ENCODE measurements around the gene CSF1.

The CSF1 gene

GRCh38 chr1:109892561-109893368 lies 17.9 kb upstream of the CSF1 start:
- H3K27ac Mint-ChIP-seq: no peak overlapping the region
- ATAC-seq: no peak
- no peak overlapping the region for H3K4me3 Mint-ChIP-seq
- H3K4me1 Mint-ChIP-seq: peaks cover 27% of the 10 kb centered on the region
- DNase-seq: no peak
- H3K9me3 Mint-ChIP-seq: no peaks in the 10 kb centered on the region
- H3K27me3 Mint-ChIP-seq: no peaks in the 10 kb centered on the region

DNA sequence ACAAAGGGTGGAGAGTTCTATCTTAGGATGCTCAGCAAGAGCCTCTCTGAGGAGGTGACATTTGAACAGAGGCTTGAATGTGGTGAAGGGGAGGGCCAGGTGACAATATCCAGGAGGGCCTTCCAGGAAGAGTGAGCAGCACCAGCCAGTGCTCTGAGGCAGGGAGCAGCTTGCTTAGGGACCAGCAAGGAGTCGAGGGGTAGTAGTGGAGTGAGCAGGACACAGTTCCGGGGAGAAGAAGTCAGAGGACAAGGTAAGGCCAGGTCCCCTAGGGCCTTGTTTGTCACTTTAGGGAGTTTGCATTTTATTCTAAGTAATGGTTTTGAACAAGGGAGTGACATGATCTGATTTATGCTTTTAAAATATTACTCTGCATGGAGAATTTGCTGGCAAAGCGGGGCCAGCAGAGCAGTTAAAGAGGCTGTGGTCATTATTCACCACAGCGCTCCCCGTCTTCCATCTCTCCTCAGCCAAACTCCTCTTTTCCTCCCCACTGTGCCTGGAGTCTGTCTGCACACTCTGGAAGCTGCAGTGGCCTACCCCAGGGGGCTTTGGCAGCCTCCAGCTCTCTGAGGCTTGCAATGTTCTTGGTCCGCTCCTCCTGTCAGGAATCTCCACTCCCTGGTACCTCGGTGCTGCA lies 17.0 kb upstream of the CSF1 start:
- Mint-ChIP-seq H3K4me3 (no peak overlapping the region), H3K27ac (no peak overlapping the region), H3K4me1 (peaks cover 27% of the 10 kb centered on the region), H3K27me3 (no peaks in the 10 kb centered on the region), H3K9me3 (no peaks in the 10 kb centered on the region)
- DNase-seq (no peak), ATAC-seq (no peak)

- ATAC-seq (peak; percentile 39), DNase-seq (no peak)
- no peak overlapping the region for H3K4me3 Mint-ChIP-seq
- H3K4me1 Mint-ChIP-seq: peaks cover 21% of the 10 kb centered on the region
- H3K27ac Mint-ChIP-seq: no peak overlapping the region
- no peaks in the 10 kb centered on the region for H3K27me3 Mint-ChIP-seq
- H3K9me3 Mint-ChIP-seq: no peaks in the 10 kb centered on the region
Measured at GRCh38 chr1:109894823-109895719, 15.6 kb upstream of the CSF1 start.

DNA sequence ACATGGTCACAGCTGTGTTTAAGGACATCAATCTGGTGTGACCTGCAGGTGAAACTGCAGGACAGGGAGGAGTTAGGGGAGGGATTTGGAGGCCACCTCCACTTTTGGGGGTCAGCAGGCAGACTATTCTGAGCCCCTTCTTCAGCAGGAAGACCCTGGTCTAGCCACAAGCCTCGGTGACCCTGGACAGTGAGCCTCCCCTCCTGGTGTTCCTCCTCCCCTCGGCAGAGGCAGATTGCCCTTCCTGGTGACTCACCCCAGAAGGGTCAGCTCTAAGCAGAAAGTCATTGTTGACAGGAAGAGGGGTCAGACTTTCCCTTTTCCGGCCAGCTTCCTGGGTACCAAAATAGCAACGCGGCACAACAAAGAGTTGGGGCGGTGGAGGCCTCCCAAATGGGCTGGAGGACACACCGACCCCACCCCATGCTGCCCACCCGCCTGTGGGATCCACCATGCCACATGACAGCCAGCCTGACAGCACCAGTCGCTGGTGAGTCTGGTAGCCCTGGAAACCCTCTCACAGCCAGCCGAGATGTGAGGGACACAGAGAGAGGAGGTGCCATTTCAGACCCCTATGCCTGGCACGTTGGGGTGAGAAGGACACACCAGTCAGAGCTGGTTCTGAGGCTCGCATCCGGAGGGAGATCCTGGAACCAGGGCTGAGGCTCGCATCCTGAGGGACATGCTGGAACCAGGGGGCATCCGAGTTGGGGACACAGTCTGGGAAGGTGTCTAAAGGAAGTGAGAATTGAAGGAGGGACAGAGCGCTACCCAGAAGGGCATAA lies 14.7 kb upstream of the CSF1 start:
- peak overlapping the region in 1 of 2 donors; percentile 14 for H3K4me3 Mint-ChIP-seq
- peaks cover 13% of the 10 kb centered on the region for H3K4me1 Mint-ChIP-seq
- ATAC-seq (peak; percentile 58), DNase-seq (peak in 1 of 2 donors; percentile 32)
- H3K27ac Mint-ChIP-seq: no peak overlapping the region
- H3K27me3 Mint-ChIP-seq: no peaks in the 10 kb centered on the region
- no peaks in the 10 kb centered on the region for H3K9me3 Mint-ChIP-seq

DNA sequence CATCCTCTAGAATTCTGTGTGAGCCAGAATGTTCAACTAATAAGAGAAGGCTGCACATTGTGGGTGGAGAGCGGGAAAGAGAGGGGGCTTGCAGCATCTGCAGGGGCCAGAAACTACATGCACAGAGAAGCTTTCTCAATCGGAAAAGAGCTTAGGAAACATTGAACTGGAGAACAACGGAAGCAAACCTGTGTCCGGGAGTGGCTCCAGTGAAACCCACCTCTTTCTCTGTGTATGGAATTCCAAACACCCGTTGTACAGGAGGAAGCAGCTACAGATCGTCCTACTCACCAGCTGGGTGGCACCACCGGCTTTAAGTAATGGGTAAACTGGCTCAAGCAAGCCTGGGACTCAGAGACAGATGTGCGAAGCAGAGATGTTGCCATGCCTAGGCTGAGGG lies 14.0 kb upstream of the CSF1 start:
- peaks cover 14% of the 10 kb centered on the region for H3K4me1 Mint-ChIP-seq
- no peak for DNase-seq
- H3K4me3 Mint-ChIP-seq: no peak overlapping the region
- no peak overlapping the region for H3K27ac Mint-ChIP-seq
- no peaks in the 10 kb centered on the region for H3K9me3 Mint-ChIP-seq
- no peak for ATAC-seq
- H3K27me3 Mint-ChIP-seq: no peaks in the 10 kb centered on the region

DNA sequence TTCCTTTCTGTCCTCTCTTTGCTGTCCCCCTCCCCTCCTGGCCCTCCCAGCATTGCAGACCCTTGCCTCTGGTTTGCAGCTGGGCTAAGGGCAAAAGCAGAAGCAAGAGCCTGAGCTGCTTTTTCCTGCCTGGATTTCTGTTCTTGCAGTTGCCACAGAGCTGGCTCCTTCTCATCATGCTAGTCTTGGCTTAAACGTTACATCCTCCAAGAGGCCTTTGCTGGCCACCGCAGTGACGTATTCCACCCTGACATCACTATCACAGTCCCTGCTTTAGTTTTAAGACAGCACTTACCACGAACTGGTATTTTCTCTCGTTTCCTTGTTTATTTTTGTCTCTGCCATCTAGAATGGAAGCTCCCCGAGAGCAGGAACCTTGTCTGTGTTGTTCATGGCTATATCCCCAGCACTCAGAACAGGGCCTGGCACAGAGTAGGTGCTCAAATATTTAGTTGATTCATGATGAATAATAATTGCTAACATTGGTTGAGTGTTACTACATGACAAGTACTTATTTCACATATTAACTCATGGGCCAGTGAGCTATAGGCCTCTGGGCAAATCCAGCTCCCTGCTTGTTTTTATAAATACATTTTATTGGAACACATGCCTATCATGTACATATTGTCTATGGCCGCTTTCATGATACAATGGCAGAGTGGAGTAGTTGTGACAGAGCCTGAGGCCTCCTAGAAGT lies 13.2 kb upstream of the CSF1 start:
- DNase-seq: no peak
- H3K4me3 Mint-ChIP-seq: no peak overlapping the region
- no peaks in the 10 kb centered on the region for H3K27me3 Mint-ChIP-seq
- H3K4me1 Mint-ChIP-seq: peaks cover 11% of the 10 kb centered on the region
- no peak overlapping the region for H3K27ac Mint-ChIP-seq
- no peaks in the 10 kb centered on the region for H3K9me3 Mint-ChIP-seq
- no peak for ATAC-seq

DNA sequence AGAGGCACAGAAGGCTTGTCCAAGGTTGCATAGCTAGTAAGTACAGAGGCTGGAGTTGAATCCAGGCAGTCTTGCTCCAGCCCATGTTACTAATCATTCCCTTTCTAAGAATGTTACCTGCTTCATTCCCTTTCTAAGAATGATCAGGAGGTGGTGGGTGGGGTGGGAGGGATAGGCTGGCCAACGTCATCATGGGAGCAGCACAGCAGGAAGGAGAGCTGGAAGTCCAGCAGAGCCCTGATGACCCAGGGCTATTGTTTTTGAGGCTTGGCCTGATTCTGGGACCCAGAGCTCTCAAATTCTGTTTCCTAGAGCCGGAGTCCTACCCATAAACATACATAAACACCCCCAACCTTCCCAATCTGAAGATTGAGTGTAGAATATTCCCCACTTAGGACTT lies 11.8 kb upstream of the CSF1 start:
- no peaks in the 10 kb centered on the region for H3K9me3 Mint-ChIP-seq
- no peak for ATAC-seq
- H3K4me3 Mint-ChIP-seq: no peak overlapping the region
- no peak overlapping the region for H3K27ac Mint-ChIP-seq
- H3K27me3 Mint-ChIP-seq: no peaks in the 10 kb centered on the region
- DNase-seq: no peak
- H3K4me1 Mint-ChIP-seq: peaks cover 11% of the 10 kb centered on the region

DNA sequence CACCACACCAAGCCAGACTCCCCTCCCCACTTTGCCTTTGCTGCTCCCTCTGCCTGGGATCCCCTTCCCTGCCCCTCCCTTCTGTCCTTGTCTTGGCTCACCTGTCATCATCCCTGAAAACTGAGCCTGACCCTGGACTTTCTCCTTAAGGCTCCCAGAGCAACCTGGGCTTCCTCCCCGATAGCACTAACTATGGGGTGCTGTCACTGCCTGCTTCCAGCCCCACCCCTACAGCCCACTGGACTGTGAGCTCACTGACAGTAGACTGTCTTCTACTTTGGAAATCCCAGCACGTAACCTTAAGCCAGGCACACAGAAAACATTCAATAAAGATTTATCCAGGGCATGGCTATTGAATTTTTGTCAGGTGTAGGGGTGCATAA lies 9.5 kb upstream of the CSF1 start:
- DNase-seq (no peak), ATAC-seq (no peak)
- Mint-ChIP-seq H3K27ac (no peak overlapping the region), H3K4me1 (peaks cover 21% of the 10 kb centered on the region), H3K27me3 (no peaks in the 10 kb centered on the region), H3K9me3 (no peaks in the 10 kb centered on the region), H3K4me3 (no peak overlapping the region)

- ATAC-seq (no peak), DNase-seq (no peak)
- Mint-ChIP-seq H3K27ac (no peak overlapping the region), H3K4me3 (no peak overlapping the region), H3K9me3 (no peaks in the 10 kb centered on the region), H3K4me1 (peaks cover 27% of the 10 kb centered on the region), H3K27me3 (no peaks in the 10 kb centered on the region)
Measured at GRCh38 chr1:109901524-109902145, 9.0 kb upstream of the CSF1 start.

DNA sequence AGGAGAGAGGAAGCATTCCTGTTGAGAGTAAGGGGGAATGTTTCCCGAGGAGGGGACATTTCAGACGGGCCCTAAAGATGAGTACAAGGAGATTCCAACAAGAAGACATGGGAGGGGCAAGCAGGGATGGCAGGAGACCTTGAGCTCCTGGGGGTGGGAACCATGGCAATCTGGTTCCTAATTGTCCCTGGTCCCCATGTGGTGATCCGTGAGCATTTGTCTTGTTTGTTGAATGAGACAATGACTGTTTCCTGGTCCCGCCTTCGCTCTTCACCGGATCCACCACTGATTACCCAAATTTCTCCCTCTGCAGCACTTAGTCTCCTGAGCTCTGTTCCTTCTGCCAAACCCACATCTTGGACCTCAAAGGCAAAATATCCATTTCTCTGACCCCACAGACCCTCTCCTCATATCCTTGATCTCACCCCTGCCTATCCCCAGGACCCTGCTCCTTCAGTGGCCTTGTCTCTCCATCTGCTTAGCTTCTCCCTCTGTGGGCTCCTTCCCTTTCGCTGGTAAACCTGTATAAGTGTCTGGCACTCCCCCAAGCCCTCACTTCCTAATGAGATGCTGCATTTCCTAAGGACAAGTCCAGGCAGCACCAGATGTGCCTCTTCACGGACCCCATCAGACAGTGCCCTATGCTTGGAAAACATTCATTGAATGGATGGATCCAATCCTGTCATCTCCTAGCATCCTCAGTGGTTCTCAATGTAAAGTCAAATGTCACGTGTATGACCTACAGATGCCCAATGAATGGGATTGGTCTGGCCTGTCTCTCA lies 8.3 kb upstream of the CSF1 start:
- no peak overlapping the region for H3K4me3 Mint-ChIP-seq
- DNase-seq: no peak
- ATAC-seq: no peak
- no peaks in the 10 kb centered on the region for H3K27me3 Mint-ChIP-seq
- H3K27ac Mint-ChIP-seq: no peak overlapping the region
- H3K9me3 Mint-ChIP-seq: no peaks in the 10 kb centered on the region
- H3K4me1 Mint-ChIP-seq: peaks cover 34% of the 10 kb centered on the region

DNA sequence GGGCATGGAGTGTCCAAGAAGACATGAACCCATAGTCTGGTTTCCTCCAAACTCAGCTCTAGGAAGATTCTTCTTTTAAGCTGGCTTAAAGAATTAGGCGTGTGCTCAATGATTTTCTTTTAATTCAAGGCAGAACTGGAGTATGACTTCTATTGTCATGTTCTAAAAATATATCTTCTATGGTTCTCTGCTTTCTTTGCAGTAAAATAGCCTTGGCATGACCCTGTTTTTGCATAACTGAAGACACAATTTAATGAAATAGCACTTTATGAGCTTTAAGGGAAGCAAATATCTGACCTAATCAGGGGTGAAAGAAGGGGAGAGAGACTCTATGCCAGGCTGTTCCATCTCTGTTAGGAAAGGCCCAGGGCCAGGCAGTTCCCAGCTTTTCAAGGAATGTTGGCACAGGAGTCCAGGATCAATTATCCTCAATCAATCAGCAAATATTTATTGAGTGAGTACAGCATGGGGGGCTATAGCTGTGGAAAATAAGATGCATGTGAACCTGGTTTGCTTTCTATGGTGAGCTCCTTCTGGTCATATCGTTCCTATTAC lies 7.2 kb upstream of the CSF1 start:
- Mint-ChIP-seq H3K4me3 (no peak overlapping the region), H3K4me1 (peaks cover 45% of the 10 kb centered on the region), H3K27ac (no peak overlapping the region), H3K9me3 (no peaks in the 10 kb centered on the region), H3K27me3 (no peaks in the 10 kb centered on the region)
- no peak for ATAC-seq
- DNase-seq: no peak

DNA sequence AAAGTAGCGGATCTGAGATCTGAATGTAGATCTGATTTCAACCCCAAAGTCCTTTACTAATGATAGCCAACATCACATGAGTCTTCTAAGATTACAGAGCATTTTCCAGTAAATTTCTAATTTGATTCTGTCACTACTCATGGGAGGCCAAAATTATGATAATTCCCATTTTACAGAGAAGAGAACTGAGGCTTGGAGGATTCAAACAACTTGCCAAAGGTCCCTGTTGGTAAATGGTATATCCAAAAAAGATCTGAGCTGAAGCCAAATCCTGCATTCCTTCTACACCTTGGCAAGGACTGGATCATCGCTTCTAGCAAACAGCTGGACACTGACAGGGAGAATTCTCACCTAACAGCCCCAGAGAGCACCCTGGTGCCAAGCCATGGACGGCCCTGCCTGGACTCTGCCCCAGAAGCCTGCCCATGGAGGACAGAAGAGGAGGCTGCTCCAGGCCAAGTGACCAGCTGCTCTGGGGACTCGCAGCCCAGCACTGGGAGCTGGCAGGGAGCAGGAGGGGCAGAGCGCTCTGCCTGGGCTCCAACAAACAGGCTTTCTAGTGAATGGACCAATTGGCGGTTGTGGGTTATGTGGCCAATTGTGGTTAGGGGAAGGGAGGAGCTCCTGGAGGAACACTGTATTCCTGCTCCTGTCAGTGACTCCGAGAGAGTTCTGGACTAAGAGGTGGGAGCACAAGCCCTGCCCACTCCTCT lies 6.4 kb upstream of the CSF1 start:
- H3K27ac Mint-ChIP-seq: peak overlapping the region in 1 of 2 donors; percentile 17
- H3K9me3 Mint-ChIP-seq: no peaks in the 10 kb centered on the region
- ATAC-seq (no peak), DNase-seq (no peak)
- no peaks in the 10 kb centered on the region for H3K27me3 Mint-ChIP-seq
- peaks cover 52% of the 10 kb centered on the region for H3K4me1 Mint-ChIP-seq
- H3K4me3 Mint-ChIP-seq: no peak overlapping the region

DNA sequence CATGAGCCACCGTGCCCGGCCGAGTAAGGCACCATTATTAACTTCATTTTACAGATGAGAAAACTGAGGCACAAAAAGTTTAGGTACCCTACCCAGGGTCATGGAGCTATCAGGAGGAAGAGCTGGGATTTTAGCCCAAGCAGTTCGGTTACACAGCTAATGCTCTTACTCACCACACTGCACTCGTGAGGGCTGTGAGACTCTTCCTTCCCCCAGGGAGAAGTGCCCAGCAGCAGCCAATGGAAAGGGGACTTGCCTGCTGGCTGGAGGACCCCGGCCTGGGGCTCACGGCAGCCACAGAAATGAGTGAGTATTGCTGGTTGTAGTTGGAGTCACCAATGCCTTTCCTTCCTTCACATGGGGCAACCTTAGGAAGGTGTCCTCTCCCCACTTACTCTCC lies 5.2 kb upstream of the CSF1 start:
- DNase-seq: no peak
- no peak for ATAC-seq
- Mint-ChIP-seq H3K4me3 (peak overlapping the region; percentile 73 to 75), H3K27ac (peak overlapping the region; percentile 97), H3K27me3 (no peaks in the 10 kb centered on the region), H3K4me1 (peaks cover 64% of the 10 kb centered on the region), H3K9me3 (no peaks in the 10 kb centered on the region)

Measured in stimulated activated naive CD8-positive, alpha-beta T cell treated with anti-CD3 and anti-CD28 coated beads, Interleukin-15, amount 100 ng/mL, for 72 hours (primary cell).